ENCODE results near the gene GPR87. TPM values are rescaled to one million over a fixed set of nuclear protein-coding genes. Genes with fewer than 3 reads are reported as not detected.

GPR87 gene
- total and polyA plus RNA-seq, 2 of the 4 experiments (the other 2 are of a cell fraction): 0.26 to 0.36 TPM

DNA sequence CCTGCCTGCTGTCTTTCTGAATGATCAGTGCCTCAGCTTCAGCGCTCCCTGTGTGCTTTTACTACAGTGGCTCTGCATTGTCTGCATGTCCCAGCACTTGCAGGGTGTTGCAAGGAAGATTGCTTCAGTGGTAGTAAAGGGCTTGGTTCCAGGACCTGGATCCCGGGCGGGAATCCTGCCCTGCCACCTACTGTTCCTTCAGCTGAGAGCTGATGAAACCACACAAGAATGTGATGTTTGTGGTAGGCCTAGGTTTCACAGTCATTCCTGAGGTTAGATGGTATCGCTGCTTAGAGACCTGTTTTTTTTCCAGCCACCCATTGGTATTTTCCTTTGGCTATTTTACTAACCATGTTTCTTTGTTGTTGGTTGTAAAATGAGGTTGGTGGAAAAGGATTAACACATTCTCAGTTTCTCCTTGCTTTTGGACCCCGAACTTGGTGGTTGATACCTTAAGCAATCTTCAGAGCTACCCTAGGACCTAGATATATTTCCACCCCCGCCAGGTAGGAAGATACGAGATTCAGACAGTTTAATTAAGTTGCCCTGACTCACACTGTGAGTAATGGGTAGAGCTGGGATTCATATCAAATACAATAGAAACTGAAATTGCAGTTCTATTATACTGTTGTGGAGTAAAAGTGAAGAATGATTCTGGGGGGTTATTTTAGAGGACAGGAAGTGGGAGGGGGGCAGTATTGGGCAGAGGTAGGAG, 11.4 kb downstream of the GPR87 start:
- peak overlapping the region; percentile 41; the same call in 1 of the 2 replicates for H4K91ac ChIP-seq (ENCODE audit: insufficient read depth, low read depth, low read length)
- ATAC-seq (ENCODE audit: low read depth) (peak; percentile 90), DNase-seq (peak; percentile 95)
- H4K8ac ChIP-seq (ENCODE audit: low read depth in 2 of 2, low read length in 2 of 2): peak overlapping the region; percentile 26 to 72; a peak in 2 of 4 replicates
- dilution Hi-C loops (cut with HindIII; ENCODE audit: low sequenced_read_pairs, unreplicated experiment) (no loop called here), in situ Hi-C loops (cut with MboI; ENCODE audit: low sequenced_read_pairs) (no loop called here), intact Hi-C loops (cut with micrococcal nuclease) (no loop called here)
- CTCF ChIA-PET: interaction anchor here (0.6 to 1.2 kb wide), 5 partner anchors 11 to 390 kb away, joined by 3 read pairs; partner anchors contain the start of gene GPR87
- H2AK9ac ChIP-seq (replicated peaks; ENCODE audit: low read depth, low read length, poor library complexity): peak overlapping the region; percentile 25
- H3K9me1 ChIP-seq (ENCODE audit: insufficient read depth, low read length): peaks cover 3% of the 10 kb centered on the region
- H3K18ac ChIP-seq (ENCODE audit: low read depth, low read length): peak overlapping the region; percentile 71
- H2AK5ac ChIP-seq (ENCODE audit: low read depth, low read length): peak overlapping the region; percentile 37; the same call in 1 of the 2 replicates
- H3K4me2 ChIP-seq (ENCODE audit: low read depth, low read length): peak overlapping the region; percentile 65
- H3K4me3 ChIP-seq (ENCODE audit: insufficient read depth, low read depth, low read length): no peak overlapping the region
- peak overlapping the region; percentile 44; the same call in 1 of the 2 replicates for H3K27ac ChIP-seq (ENCODE audit: insufficient read depth, low read length)
- H2BK20ac ChIP-seq (ENCODE audit: low read depth, low read length): peak overlapping the region; percentile 79
- peak overlapping the region; percentile 32; the same call in 1 of the 3 replicates for H2BK15ac ChIP-seq (ENCODE audit: low read depth, low read length)
- H2AFZ ChIP-seq (replicated peaks; ENCODE audit: low read length, poor library complexity): peak overlapping the region; percentile 72
- no peaks in the 10 kb centered on the region for H3K9me3 ChIP-seq (ENCODE audit: control insufficient read depth, insufficient read depth, low read length)
- peak overlapping the region; percentile 1; the same call in 1 of the 2 replicates for H3K56ac ChIP-seq (ENCODE audit: extremely low read depth, insufficient read depth, low read length)
- peak overlapping the region; percentile 57 for H2BK5ac ChIP-seq (ENCODE audit: low read depth, low read length, poor library complexity, severe bottlenecking)
- no TSS peak for BruUV-seq (replicated peaks)
- 0 out of 2 replicates have a peak overlapping the region, but pooled peaks have one; percentile 7 for H3K9ac ChIP-seq (ENCODE audit: low read depth, low read length)
- POLR2A ChIA-PET (ENCODE audit: unreplicated experiment): no interaction called here
- H3K36me3 ChIP-seq (ENCODE audit: control insufficient read depth, insufficient read depth, low read length): no peaks in the 10 kb centered on the region
- peaks cover 15% of the 10 kb centered on the region for H3K4me1 ChIP-seq (ENCODE audit: control insufficient read depth, insufficient read depth, low read length)
- 0 out of 2 replicates have a peak overlapping the region, but pooled peaks have one; percentile 5 for H3K14ac ChIP-seq (replicated peaks; ENCODE audit: low read depth, low read length)
- 0 out of 2 replicates have a peak overlapping the region, but pooled peaks have one; percentile 42 for H4K5ac ChIP-seq (ENCODE audit: low read depth, low read length)
- peak overlapping the region; percentile 83 for H2BK120ac ChIP-seq (ENCODE audit: low read depth, low read length)
- no peaks in the 10 kb centered on the region for H3K27me3 ChIP-seq (ENCODE audit: control insufficient read depth, insufficient read depth, low read length)
- H3K23ac ChIP-seq (ENCODE audit: low read depth, low read length): no peak overlapping the region
- no peaks in the 10 kb centered on the region for H4K20me1 ChIP-seq (ENCODE audit: insufficient read depth, low read length)
- 29% methylated on average over 1 of the region's 7 CpGs; no CpG with 5 or more reads in 1 of the 2 experiments for WGBS, 2 experiments (ENCODE audit: extremely low coverage in 2 of 2, insufficient read length in 1 of 2)
- no peaks in the 10 kb centered on the region for H3K79me1 ChIP-seq (ENCODE audit: low read depth in 1 of 2, low read length in 2 of 2)
- H3K4ac ChIP-seq (ENCODE audit: low read depth, low read length): peak overlapping the region; percentile 62
- TF ChIP-seq RFX5 (IDR thresholded peaks at IDR 0.05; ENCODE audit: low read depth, low read length): no peak
- TF ChIP-seq NFE2L2 (IDR thresholded peaks at IDR 0.05; ENCODE audit: low read depth, low read length): no peak
- peak; percentile 37; the same call in 1 of the 2 replicates for TF ChIP-seq BHLHE40 (IDR thresholded peaks at IDR 0.05; ENCODE audit: low read depth, low read length)
- no peak for TF ChIP-seq MAFK (IDR thresholded peaks at IDR 0.05; ENCODE audit: low read depth, low read length)
- TF ChIP-seq MXI1 (IDR thresholded peaks at IDR 0.05; ENCODE audit: borderline replicate concordance, low read depth, low read length): no peak
- no peak for TF ChIP-seq POLR2A (IDR thresholded peaks at IDR 0.05; ENCODE audit: low read depth, low read length)
- no peak for TF ChIP-seq CHD1 (IDR thresholded peaks at IDR 0.05; ENCODE audit: low read depth, low read length)
- TF ChIP-seq, protein P1, sequence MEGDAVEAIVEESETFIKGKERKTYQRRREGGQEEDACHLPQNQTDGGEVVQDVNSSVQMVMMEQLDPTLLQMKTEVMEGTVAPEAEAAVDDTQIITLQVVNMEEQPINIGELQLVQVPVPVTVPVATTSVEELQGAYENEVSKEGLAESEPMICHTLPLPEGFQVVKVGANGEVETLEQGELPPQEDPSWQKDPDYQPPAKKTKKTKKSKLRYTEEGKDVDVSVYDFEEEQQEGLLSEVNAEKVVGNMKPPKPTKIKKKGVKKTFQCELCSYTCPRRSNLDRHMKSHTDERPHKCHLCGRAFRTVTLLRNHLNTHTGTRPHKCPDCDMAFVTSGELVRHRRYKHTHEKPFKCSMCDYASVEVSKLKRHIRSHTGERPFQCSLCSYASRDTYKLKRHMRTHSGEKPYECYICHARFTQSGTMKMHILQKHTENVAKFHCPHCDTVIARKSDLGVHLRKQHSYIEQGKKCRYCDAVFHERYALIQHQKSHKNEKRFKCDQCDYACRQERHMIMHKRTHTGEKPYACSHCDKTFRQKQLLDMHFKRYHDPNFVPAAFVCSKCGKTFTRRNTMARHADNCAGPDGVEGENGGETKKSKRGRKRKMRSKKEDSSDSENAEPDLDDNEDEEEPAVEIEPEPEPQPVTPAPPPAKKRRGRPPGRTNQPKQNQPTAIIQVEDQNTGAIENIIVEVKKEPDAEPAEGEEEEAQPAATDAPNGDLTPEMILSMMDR (conservative IDR thresholded peaks at IDR 0.05; ENCODE audit: low read depth, low read length): peak; percentile 29
- TF ChIP-seq MAZ (IDR thresholded peaks at IDR 0.05; ENCODE audit: borderline replicate concordance, low read depth, low read length): no peak
- TF ChIP-seq, protein P2, sequence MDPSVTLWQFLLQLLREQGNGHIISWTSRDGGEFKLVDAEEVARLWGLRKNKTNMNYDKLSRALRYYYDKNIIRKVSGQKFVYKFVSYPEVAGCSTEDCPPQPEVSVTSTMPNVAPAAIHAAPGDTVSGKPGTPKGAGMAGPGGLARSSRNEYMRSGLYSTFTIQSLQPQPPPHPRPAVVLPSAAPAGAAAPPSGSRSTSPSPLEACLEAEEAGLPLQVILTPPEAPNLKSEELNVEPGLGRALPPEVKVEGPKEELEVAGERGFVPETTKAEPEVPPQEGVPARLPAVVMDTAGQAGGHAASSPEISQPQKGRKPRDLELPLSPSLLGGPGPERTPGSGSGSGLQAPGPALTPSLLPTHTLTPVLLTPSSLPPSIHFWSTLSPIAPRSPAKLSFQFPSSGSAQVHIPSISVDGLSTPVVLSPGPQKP (IDR thresholded peaks at IDR 0.05; ENCODE audit: borderline replicate concordance, low read depth, low read length): no peak
- TF ChIP-seq RAD21 (IDR thresholded peaks at IDR 0.05; ENCODE audit: low read length): peak; percentile 19; the same call in 1 of the 2 replicates
- TF ChIP-seq CEBPB (IDR thresholded peaks at IDR 0.05; ENCODE audit: low read depth, low read length): peak; percentile 97
- no peak for TF ChIP-seq SMC3 (IDR thresholded peaks at IDR 0.05; ENCODE audit: low read depth, low read length)
- TF ChIP-seq FOS (IDR thresholded peaks at IDR 0.05; ENCODE audit: low read depth, low read length): 0 out of 2 replicates have a peak, but pooled peaks have one; percentile 16
- peak; percentile 41 for TF ChIP-seq RCOR1 (IDR thresholded peaks at IDR 0.05; ENCODE audit: insufficient replicate concordance, low read length)

Data from IMR-90 (cell line).